GM19238 (cell line): Measurements from ENCODE around the gene NTNG1.
A peak's percentile ranks its signal among the peaks of the same experiment; 100 is the strongest.

Experiments
- DNase-seq: peaks from one replicate; pipeline ENCODE4 v3.0.0; 2011; ENCODE audit warnings: low spot score; ENCODE audit not compliant: insufficient read length

Gene NTNG1

GRCh38 chr1:107499139-107499744 lies 358.4 kb downstream of the NTNG1 start:
- DNase-seq, result peak; percentile 19

- DNase-seq, result no peak
Observed at GRCh38 chr1:107501081-107501605, 360.3 kb downstream of the NTNG1 start.

GRCh38 chr1:107510347-107510746 lies 369.5 kb downstream of the NTNG1 start:
- no peak for DNase-seq

GRCh38 chr1:107512836-107513235 lies 372.0 kb downstream of the NTNG1 start:
- no peak for DNase-seq

GRCh38 chr1:107514841-107515240 lies 374.0 kb downstream of the NTNG1 start:
- DNase-seq, result no peak

GRCh38 chr1:107515702-107516101 lies 374.9 kb downstream of the NTNG1 start:
- no peak for DNase-seq

- no peak for DNase-seq
Observed at GRCh38 chr1:107523061-107523460, 382.2 kb downstream of the NTNG1 start.

GRCh38 chr1:107523736-107524135 lies 382.9 kb downstream of the NTNG1 start:
- DNase-seq, result no peak

GRCh38 chr1:107524301-107524700 lies 383.5 kb downstream of the NTNG1 start:
- DNase-seq, result no peak

GRCh38 chr1:107525145-107525544 lies 384.3 kb downstream of the NTNG1 start:
- no peak for DNase-seq

GRCh38 chr1:107525961-107526360 lies 385.1 kb downstream of the NTNG1 start:
- no peak for DNase-seq

- no peak for DNase-seq
Observed at GRCh38 chr1:107526524-107527198, 385.8 kb downstream of the NTNG1 start.

GRCh38 chr1:107529511-107530149 lies 388.8 kb downstream of the NTNG1 start:
- peak; percentile 42 for DNase-seq

GRCh38 chr1:107530543-107530942 lies 389.7 kb downstream of the NTNG1 start:
- no peak for DNase-seq

GRCh38 chr1:107531065-107531908 lies 390.4 kb downstream of the NTNG1 start:
- no peak for DNase-seq

- no peak for DNase-seq
Observed at GRCh38 chr1:107532318-107532717, 391.5 kb downstream of the NTNG1 start.
